GM12864 (cell line): Measurements from ENCODE around the gene TSPYL1.
"Not testable (repeated sequence)": the region's sequence is repeated elsewhere in the genome, so short reads cannot be mapped to it uniquely, and the experiment has no call there.

Source experiments
- DNase-seq: peaks from one replicate; pipeline ENCODE4 v3.0.0-alpha.2; 2011; ENCODE audit warnings: low read depth
- H3K4me3 ChIP-seq: 2 replicates; pipeline ENCODE4 v1.5.1; 2011; ENCODE audit warnings: mild to moderate bottlenecking, low read depth, low read length, control low read depth
- TF ChIP-seq, protein P1 (sequence below): IDR thresholded peaks from 2 replicates; pipeline ENCODE4 v1.5.1; 2011; ENCODE audit warnings: low read depth, mild to moderate bottlenecking, moderate library complexity, low read length, control low read depth, inconsistent platforms; ENCODE audit errors: missing control alignments

The TSPYL1 gene

GRCh38 chr6:116323863-116324262 is 44.1 kb upstream of the TSPYL1 start:
- H3K4me3 ChIP-seq, result no peak overlapping the region
- no peak for DNase-seq
- TF ChIP-seq, protein P1, sequence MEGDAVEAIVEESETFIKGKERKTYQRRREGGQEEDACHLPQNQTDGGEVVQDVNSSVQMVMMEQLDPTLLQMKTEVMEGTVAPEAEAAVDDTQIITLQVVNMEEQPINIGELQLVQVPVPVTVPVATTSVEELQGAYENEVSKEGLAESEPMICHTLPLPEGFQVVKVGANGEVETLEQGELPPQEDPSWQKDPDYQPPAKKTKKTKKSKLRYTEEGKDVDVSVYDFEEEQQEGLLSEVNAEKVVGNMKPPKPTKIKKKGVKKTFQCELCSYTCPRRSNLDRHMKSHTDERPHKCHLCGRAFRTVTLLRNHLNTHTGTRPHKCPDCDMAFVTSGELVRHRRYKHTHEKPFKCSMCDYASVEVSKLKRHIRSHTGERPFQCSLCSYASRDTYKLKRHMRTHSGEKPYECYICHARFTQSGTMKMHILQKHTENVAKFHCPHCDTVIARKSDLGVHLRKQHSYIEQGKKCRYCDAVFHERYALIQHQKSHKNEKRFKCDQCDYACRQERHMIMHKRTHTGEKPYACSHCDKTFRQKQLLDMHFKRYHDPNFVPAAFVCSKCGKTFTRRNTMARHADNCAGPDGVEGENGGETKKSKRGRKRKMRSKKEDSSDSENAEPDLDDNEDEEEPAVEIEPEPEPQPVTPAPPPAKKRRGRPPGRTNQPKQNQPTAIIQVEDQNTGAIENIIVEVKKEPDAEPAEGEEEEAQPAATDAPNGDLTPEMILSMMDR, result no peak

- not testable (repeated sequence) for H3K4me3 ChIP-seq, DNase-seq
Measured at GRCh38 chr6:116321933-116322332, 42.2 kb upstream of the TSPYL1 start.

GRCh38 chr6:116316772-116317467 is 37.2 kb upstream of the TSPYL1 start:
- TF ChIP-seq, protein P1, result no peak
- no peak for DNase-seq
- H3K4me3 ChIP-seq, result no peak overlapping the region

DNA sequence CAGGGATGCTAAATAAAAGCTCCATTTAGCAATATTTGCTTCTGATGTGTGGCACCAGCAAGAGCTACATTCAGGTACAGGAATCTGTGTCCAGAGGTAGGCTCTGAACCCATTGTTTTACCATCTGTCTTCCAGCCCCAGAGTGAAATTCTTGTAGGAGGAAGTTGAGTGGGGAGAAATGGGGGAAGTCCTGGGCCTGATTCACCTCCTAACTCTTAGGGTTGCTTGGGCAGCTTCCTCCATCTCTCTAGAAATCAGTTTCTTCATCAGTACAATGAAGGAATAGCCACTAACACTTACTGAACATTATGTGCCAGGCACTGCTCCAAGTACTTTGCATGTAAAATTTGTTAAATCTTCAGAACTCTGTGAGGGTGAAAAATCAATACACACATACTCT is 35.1 kb upstream of the TSPYL1 start:
- H3K4me3 ChIP-seq, result no peak overlapping the region
- TF ChIP-seq, protein P1, result no peak
- no peak for DNase-seq

DNA sequence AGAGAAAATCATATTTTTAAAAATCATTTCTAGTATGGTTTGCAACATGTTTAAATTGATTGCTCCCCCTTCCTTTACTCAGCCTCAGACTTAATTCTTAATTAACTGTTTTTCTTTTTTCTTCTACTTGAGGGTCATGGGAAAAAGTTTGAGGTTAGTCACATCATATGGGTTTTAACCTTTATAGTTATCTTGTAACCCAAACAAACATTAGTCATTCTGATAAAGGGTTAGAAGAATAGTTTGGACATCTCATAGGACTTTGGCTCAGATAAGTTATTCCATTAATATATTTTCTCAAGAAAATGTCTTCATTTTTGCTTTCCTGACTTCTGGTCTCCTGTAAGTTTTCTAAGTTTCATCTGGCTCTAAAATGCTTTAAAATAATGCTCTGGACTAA is 34.5 kb upstream of the TSPYL1 start:
- DNase-seq, result no peak
- no peak overlapping the region for H3K4me3 ChIP-seq
- TF ChIP-seq, protein P1, result no peak

DNA sequence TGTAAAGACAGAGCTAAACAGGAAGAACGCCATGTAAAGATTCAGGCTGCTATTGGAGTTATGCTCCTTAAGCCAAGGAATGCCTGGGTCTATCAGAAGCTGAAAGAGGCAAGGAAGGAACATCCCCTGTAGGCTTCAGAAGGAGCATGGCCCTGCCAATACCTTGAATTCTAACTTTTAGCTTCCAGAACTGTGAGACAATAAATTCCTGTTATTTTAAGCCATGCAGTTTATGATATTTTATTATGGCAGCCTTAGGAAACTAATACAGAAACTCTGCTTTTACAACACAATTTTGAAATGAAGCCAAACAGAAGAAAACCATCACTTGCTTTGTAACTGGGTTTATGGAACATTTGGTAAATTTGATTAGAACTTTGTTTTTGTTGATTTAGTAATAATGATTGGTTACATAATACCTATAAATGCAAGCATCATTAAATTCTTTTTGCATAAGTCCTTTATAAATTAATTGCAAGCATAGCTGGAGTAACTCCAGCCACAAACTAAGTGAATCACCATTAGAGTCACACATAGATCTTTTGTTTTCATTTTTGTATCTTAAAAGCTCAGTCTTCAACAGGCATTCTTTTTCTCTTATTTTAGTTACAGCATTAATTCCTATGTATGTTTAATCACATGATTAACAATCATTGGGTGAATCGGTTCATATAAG is 33.5 kb upstream of the TSPYL1 start:
- TF ChIP-seq, protein P1, result no peak
- DNase-seq, result no peak
- H3K4me3 ChIP-seq, result no peak overlapping the region

GRCh38 chr6:116309657-116310056 is 29.9 kb upstream of the TSPYL1 start:
- TF ChIP-seq, protein P1, result no peak
- no peak for DNase-seq
- no peak overlapping the region for H3K4me3 ChIP-seq
